B cell (primary cell): ENCODE data around the gene BTLA. TPM values are rescaled to one million over a fixed set of nuclear protein-coding genes. Genes with fewer than 3 reads are reported as not detected.

ENCODE experiments used
- ATAC-seq: fragments of 200-7000 bp; cut with Tn5 transposase; one replicate; pipeline ENCODE4 v1.10.0; 2021; ENCODE audit warnings: low read depth, mild to moderate bottlenecking, moderate number of reproducible peaks, moderate library complexity
- CTCF ChIA-PET: fragments of 350-600 bp; sonication (Branson Sonifier 250); formaldehyde crosslinking; loops from one replicate; lab custom pipeline; 2021; ENCODE audit warnings: antibody characterized with exemption, inconsistent platforms; lab: Charles Lee
- POLR2A ChIA-PET: fragments of 350-600 bp; sonication (Branson Sonifier 250); formaldehyde crosslinking; loops from one replicate; lab custom pipeline; 2021; ENCODE audit warnings: antibody characterized with exemption; lab: Charles Lee
- DNase-seq: peaks from one replicate; pipeline ENCODE4 v3.0.0; 2013
- H2AFZ ChIP-seq: 2 replicates; pipeline ENCODE4 v1.6.1; 2012; ENCODE audit warnings: mild to moderate bottlenecking, low read depth, low read length; ENCODE audit not compliant: insufficient read depth, poor library complexity, severe bottlenecking
- H3K27ac ChIP-seq, 2 donors: 1 replicate in 1 of 2; 2 replicates in 1 of 2; pipeline ENCODE4 v1.5.1; 2012 to 2013; ENCODE audit warnings: low read length in 2 of 2, mild to moderate bottlenecking in 2 of 2, moderate library complexity in 1 of 2
- H3K27me3 ChIP-seq, 4 experiments: fragments of 200-600 bp in 1 of 4; sonication (generic) in 1 of 4; replicated peaks in 1 of 4; 1 replicate in 2 of 4; 2 replicates in 2 of 4; pipeline versions ENCODE4 v1.6.1 to v1.7.0; 2013 to 2016; ENCODE audit warnings: low read length in 3 of 4, mild to moderate bottlenecking in 2 of 4, mixed read lengths in 1 of 4, moderate library complexity in 1 of 4; ENCODE audit not compliant: insufficient read depth in 4 of 4, control insufficient read depth in 3 of 4; ENCODE audit errors: control extremely low read depth in 1 of 4
- H3K36me3 ChIP-seq, 2 experiments: replicated peaks in 1 of 2; 1 replicate in 1 of 2; 2 replicates in 1 of 2; pipeline versions ENCODE4 v1.6.1 to v1.7.1; 2013; ENCODE audit warnings: low read length in 1 of 2; ENCODE audit not compliant: insufficient read depth in 2 of 2, control insufficient read depth in 1 of 2; ENCODE audit errors: control extremely low read depth in 1 of 2, extremely low read depth in 1 of 2
- H3K4me1 ChIP-seq, 2 donors: fragments of 200-600 bp in 1 of 2; sonication (generic) in 1 of 2; 1 replicate in 1 of 2; 2 replicates in 1 of 2; pipeline versions ENCODE4 v1.5.1 to v1.6.1; 2013 to 2017; ENCODE audit warnings: low read length in 2 of 2; ENCODE audit not compliant: control insufficient read depth in 2 of 2, insufficient read depth in 2 of 2
- H3K4me2 ChIP-seq: replicated peaks from 2 replicates; pipeline ENCODE3; 2012; ENCODE audit warnings: mild to moderate bottlenecking, low read depth, low read length; ENCODE audit not compliant: poor library complexity, severe bottlenecking
- H3K4me3 ChIP-seq, 5 experiments: fragments of 200-600 bp in 1 of 5; sonication (generic) in 1 of 5; 1 replicate in 3 of 5; 2 replicates in 2 of 5; pipeline versions ENCODE4 v1.5.1 to v1.7.0; 2011 to 2016; ENCODE audit warnings: low read length in 4 of 5, mild to moderate bottlenecking in 4 of 5, low read depth in 2 of 5, control low read depth in 1 of 5, moderate library complexity in 1 of 5; ENCODE audit not compliant: insufficient read depth in 1 of 5; ENCODE audit errors: control extremely low read depth in 1 of 5, extremely low read depth in 1 of 5
- H3K79me2 ChIP-seq: fragments of 200-600 bp; sonication (generic); one replicate; pipeline ENCODE4 v1.6.0; 2016; ENCODE audit warnings: low read length; ENCODE audit not compliant: control insufficient read depth, insufficient read depth
- H3K9ac ChIP-seq: fragments of 200-600 bp; sonication (generic); 2 replicates; pipeline ENCODE4 v1.6.1; 2017; ENCODE audit warnings: mild to moderate bottlenecking, low read length, moderate library complexity
- H3K9me3 ChIP-seq, 3 donors: one replicate each; pipeline versions ENCODE4 v1.6.1 to v1.7.1; 2013; ENCODE audit warnings: low read length in 2 of 3; ENCODE audit not compliant: control insufficient read depth in 2 of 3, insufficient read depth in 1 of 3; ENCODE audit errors: control extremely low read depth in 1 of 3
- H4K20me1 ChIP-seq: 2 replicates; pipeline ENCODE4 v1.6.0; 2012; ENCODE audit warnings: mild to moderate bottlenecking, low read length; ENCODE audit not compliant: insufficient read depth, control insufficient read depth, poor library complexity, severe bottlenecking
- H3K27ac Mint-ChIP-seq: one replicate; pipeline ENCODE4 v1.8.0; 2021; ENCODE audit warnings: mixed read lengths
- H3K27me3 Mint-ChIP-seq: one replicate; pipeline ENCODE4 v1.8.0; 2021; ENCODE audit warnings: mixed read lengths
- H3K4me1 Mint-ChIP-seq: one replicate; pipeline ENCODE4 v1.8.0; 2021; ENCODE audit warnings: mixed read lengths
- H3K4me3 Mint-ChIP-seq: one replicate; pipeline ENCODE4 v1.8.0; 2021; ENCODE audit warnings: mixed read lengths
- H3K9me3 Mint-ChIP-seq: one replicate; pipeline ENCODE4 v1.8.0; 2022; ENCODE audit warnings: mixed read lengths; ENCODE audit not compliant: insufficient read depth
- EZH2 ChIP-seq: IDR thresholded peaks from 2 replicates; pipeline ENCODE4 v1.6.1; 2012; ENCODE audit warnings: borderline replicate concordance, low read depth, mild to moderate bottlenecking, moderate library complexity, low read length; ENCODE audit not compliant: insufficient read depth, poor library complexity, severe bottlenecking
- WGBS: methylation state at CpG from one replicate; pipeline ENCODE4 v1.1.5; 2013; ENCODE audit warnings: missing lambda C conversion rate; ENCODE audit not compliant: insufficient coverage; 5-methylcytosine and 5-hydroxymethylcytosine counted together
- intact Hi-C: fragments of 100-400 bp; cut with micrococcal nuclease; formaldehyde crosslinking; loops from one replicate; pipeline ENCODE4 v1.10.0; 2022
- polyA plus RNA-seq: library from polyadenylated mRNA; depleted of rRNA; stranded (reverse); fragments of >200 nt; gene quantifications from 2 replicates; pipeline ENCODE4 v1.2.3, GENCODE V29; 2012
- total RNA-seq, 2 donors: library from RNA; stranded (reverse); fragments of 120-200 nt in 1 of 2; gene quantifications; 1 replicate in 1 of 2; 2 replicates in 1 of 2; pipeline versions ENCODE4 v1.2.3 to v1.2.4, GENCODE V29; 2013 to 2022
- TF ChIP-seq, protein P1 (sequence below): fragments of 200-600 bp; IDR thresholded peaks from one replicate; pipeline ENCODE4 v1.8.0; 2022; ENCODE audit warnings: antibody characterized with exemption, mild to moderate bottlenecking

The BTLA gene
- total and polyA plus RNA-seq, 2 donors (not counting 1 experiment from before 2014, with no cell fraction given): 75.7 to 101 TPM

DNA sequence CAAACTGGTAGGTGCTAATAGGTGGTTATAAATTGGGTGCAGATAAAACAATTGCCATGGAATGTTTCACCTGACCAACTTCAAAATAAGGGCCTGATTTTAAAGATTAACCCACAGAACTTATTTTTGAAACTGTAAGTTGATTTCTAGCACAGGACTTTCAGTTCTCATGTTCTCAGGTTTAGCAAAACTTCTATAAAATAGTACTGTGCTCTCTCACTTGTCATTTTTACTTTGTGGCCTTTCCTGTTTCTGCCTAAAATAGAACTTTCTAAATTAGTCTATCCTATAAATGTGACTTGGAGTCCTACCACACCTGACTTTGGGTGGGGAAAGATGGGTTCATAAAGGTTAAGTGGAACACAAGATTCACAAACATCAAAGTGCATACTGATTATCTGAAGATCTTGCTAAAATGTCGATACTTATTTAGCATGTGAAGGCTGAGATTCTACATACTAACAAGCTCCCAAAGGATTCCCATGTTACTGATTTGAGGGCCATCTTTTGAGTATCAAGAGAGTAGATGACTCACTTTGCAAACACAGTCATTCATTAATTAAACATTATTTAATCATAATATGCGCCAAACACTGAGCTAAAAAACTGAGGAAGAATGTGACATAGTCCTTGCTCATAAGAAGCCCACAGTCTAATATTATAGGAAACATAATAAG lies 38.6 kb downstream of the BTLA start:
- CTCF ChIA-PET: interaction anchor here (0.6 kb wide), 1 partner anchor 167 kb away, joined by 3 read pairs; no protein-coding TSS in a partner anchor
- peaks cover 83 to 86% of the 10 kb centered on the region in 2 donors for H3K4me1 ChIP-seq
- H3K4me1 Mint-ChIP-seq: peaks cover 84% of the 10 kb centered on the region
- WGBS: no CpG with 5 or more reads among the region's 2 CpGs
- H3K79me2 ChIP-seq: peaks cover 40% of the 10 kb centered on the region
- no peaks in the 10 kb centered on the region for H4K20me1 ChIP-seq
- H3K9ac ChIP-seq: peak overlapping the region; percentile 40
- POLR2A ChIA-PET: interaction anchor here (0.7 kb wide), 1 partner anchor 163 kb away, joined by 3 read pairs; no protein-coding TSS in a partner anchor
- no peaks in the 10 kb centered on the region for H3K27me3 Mint-ChIP-seq
- H3K4me3 ChIP-seq: peak overlapping the region in 1 of 5 experiments; percentile 39
- H3K27ac Mint-ChIP-seq: peak overlapping the region; percentile 83
- H3K9me3 ChIP-seq: peaks cover 0 to 6% (median 3%) of the 10 kb centered on the region in 3 donors
- H3K27ac ChIP-seq: peak overlapping the region; percentile 59 to 80
- H3K4me2 ChIP-seq: peak overlapping the region; percentile 56
- H3K9me3 Mint-ChIP-seq: no peaks in the 10 kb centered on the region
- H3K36me3 ChIP-seq: peaks cover 2 to 23% of the 10 kb centered on the region in 2 experiments
- H2AFZ ChIP-seq: peak overlapping the region; percentile 27
- H3K27me3 ChIP-seq: no peaks in the 10 kb centered on the region
- peak overlapping the region; percentile 69 for H3K4me3 Mint-ChIP-seq
- ATAC-seq: no peak
- intact Hi-C loops: loop anchor here (2.0 to 5.0 kb wide), 2 partner anchors 16 to 33 kb away; no protein-coding TSS in a partner anchor
- DNase-seq: no peak
- TF ChIP-seq EZH2: no peak
- TF ChIP-seq, protein P1, sequence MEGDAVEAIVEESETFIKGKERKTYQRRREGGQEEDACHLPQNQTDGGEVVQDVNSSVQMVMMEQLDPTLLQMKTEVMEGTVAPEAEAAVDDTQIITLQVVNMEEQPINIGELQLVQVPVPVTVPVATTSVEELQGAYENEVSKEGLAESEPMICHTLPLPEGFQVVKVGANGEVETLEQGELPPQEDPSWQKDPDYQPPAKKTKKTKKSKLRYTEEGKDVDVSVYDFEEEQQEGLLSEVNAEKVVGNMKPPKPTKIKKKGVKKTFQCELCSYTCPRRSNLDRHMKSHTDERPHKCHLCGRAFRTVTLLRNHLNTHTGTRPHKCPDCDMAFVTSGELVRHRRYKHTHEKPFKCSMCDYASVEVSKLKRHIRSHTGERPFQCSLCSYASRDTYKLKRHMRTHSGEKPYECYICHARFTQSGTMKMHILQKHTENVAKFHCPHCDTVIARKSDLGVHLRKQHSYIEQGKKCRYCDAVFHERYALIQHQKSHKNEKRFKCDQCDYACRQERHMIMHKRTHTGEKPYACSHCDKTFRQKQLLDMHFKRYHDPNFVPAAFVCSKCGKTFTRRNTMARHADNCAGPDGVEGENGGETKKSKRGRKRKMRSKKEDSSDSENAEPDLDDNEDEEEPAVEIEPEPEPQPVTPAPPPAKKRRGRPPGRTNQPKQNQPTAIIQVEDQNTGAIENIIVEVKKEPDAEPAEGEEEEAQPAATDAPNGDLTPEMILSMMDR: no peak

DNA sequence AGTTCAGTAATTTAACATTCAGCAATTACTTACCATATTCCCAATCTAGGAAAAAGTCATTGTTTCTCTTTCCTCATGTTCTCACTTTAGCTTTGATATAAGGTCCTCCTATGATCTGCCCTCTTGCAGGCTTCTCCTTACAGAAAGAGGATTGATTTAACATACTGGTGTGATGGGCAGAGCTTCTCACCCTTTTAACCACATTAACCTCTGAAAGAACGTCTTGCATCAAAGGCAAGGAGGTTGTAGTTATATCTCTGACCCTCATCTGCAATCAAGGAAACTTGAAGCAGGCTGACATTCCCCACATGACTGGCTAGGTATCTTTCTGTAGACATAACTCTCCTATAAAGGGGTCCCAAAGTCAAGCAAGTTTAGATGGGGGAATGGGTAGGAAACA lies 39.5 kb downstream of the BTLA start:
- peaks cover 1 to 14% of the 10 kb centered on the region in 2 experiments for H3K36me3 ChIP-seq
- ATAC-seq: no peak
- ChIA-PET POLR2A (interaction anchor here (0.5 kb wide), 1 partner anchor 342 kb away, joined by 3 read pairs; no protein-coding TSS in a partner anchor), CTCF (interaction anchor here (0.9 to 1.5 kb wide), 4 partner anchors 13 to 59 kb away, joined by 3 to 4 read pairs (median 3); partner anchors contain the start of gene BTLA)
- peaks cover 81 to 86% of the 10 kb centered on the region in 2 donors for H3K4me1 ChIP-seq
- Mint-ChIP-seq H3K4me3 (peak overlapping the region; percentile 69), H3K27ac (peak overlapping the region; percentile 93), H3K27me3 (no peaks in the 10 kb centered on the region), H3K9me3 (no peaks in the 10 kb centered on the region), H3K4me1 (peaks cover 84% of the 10 kb centered on the region)
- TF ChIP-seq EZH2: no peak
- TF ChIP-seq, protein P1: no peak
- H3K27ac ChIP-seq: peak overlapping the region; percentile 59 to 80
- intact Hi-C loops: loop anchor here (2.0 to 5.0 kb wide), 2 partner anchors 17 to 32 kb away; no protein-coding TSS in a partner anchor
- H3K9ac ChIP-seq: peak overlapping the region; percentile 40
- H3K9me3 ChIP-seq: peaks cover 0 to 6% (median 3%) of the 10 kb centered on the region in 3 donors
- H2AFZ ChIP-seq: peak overlapping the region; percentile 20
- peaks cover 43% of the 10 kb centered on the region for H3K79me2 ChIP-seq
- peak overlapping the region in 4 of 5 experiments; percentile 12 to 39 (median 23) for H3K4me3 ChIP-seq
- H4K20me1 ChIP-seq: no peaks in the 10 kb centered on the region
- peak overlapping the region; percentile 56 for H3K4me2 ChIP-seq
- no CpG with 5 or more reads among the region's 1 CpG for WGBS
- no peaks in the 10 kb centered on the region for H3K27me3 ChIP-seq
- no peak for DNase-seq
